HG02852 (cell line): ENCODE measurements around the gene LHFPL5.

ENCODE experiments used
- ATAC-seq: cut with Tn5 transposase; IDR thresholded peaks from one replicate; pipeline ENCODE4 v1.9.1; 2021; ENCODE audit warnings: mild to moderate bottlenecking, moderate library complexity; ENCODE audit not compliant: unreplicated experiment

The LHFPL5 gene

GRCh38 chr6:35850208-35850607 lies 45.1 kb downstream of the LHFPL5 start:
- no peak for ATAC-seq

DNA sequence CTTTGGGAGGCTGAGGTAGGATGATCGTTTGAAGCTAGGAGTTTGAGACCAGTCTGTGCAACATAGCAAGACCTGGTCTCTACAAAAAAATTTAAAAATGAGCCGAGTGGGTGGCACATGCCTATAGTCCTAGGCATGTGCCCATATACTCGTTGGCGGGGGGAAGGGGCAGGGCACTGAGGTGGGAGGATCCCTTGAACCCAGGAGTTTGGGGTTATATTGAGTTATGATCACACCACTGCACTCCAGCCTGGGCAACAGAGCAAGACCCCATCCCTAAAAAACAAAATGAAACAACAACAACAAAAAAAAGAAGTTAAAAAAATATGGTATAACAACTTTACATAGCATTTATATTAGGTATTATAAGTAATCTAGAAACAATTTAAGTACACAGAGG lies 47.8 kb downstream of the LHFPL5 start:
- no peak for ATAC-seq

- no peak for ATAC-seq
These were observed 51.1 kb downstream of the LHFPL5 start for GRCh38 chr6:35856250-35856649.

DNA sequence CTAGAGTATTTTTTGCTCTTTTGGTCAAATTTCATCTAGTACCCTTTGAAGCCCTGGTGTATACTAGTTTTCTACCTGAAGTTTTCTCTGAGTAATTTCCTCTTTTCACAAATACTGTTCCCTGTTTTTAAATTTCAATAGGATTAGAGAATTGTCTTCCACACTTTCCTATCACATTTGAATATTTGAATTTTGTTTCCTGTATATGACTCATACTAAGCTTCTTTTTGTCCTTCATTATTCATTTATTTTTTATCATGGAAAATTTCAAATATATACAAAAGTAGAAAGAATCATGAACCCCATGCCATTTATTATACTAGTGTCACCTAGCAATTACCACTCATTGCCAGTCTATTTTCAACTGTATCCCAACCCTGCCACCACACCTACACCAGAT lies 52.7 kb downstream of the LHFPL5 start:
- ATAC-seq: no peak

GRCh38 chr6:35859367-35859766 lies 54.2 kb downstream of the LHFPL5 start:
- ATAC-seq: no peak
